ENCODE measurements around the gene LIN54. TPM values are rescaled to one million over a fixed set of nuclear protein-coding genes. Genes with fewer than 3 reads are reported as not detected.

Gene LIN54
- total and polyA plus RNA-seq, 9 of the 15 experiments (the other 6 are each of a cell fraction or from before 2014, with no cell fraction given): 2.2 to 22.5 (median 15.8) TPM

GRCh38 chr4:83010522-83011318 is at the start of gene LIN54 (continued):
- TF ChIP-seq ZKSCAN1 (IDR thresholded peaks at IDR 0.05; ENCODE audit: low read depth, low read length) (no peak), ZNF518B (CRISPR knock-in tag; IDR thresholded peaks at IDR 0.05) (no peak), TARDBP (IDR thresholded peaks at IDR 0.05) (no peak), NR2F6 (CRISPR knock-in tag; IDR thresholded peaks at IDR 0.05) (no peak), PTTG1 (tag; IDR thresholded peaks at IDR 0.05; ENCODE audit: low read depth) (no peak), MLX (CRISPR knock-in tag; conservative IDR thresholded peaks at IDR 0.05) (no peak), RAD51 (IDR thresholded peaks at IDR 0.05; ENCODE audit: borderline replicate concordance, low read depth) (no peak), THRA (IDR thresholded peaks at IDR 0.05) (no peak), MLLT1 (IDR thresholded peaks at IDR 0.05) (no peak), KDM5B (IDR thresholded peaks at IDR 0.05; ENCODE audit: insufficient replicate concordance, low read depth, low read length) (peak; percentile 44), MAFG (tag; conservative IDR thresholded peaks at IDR 0.05) (0 out of 2 replicates have a peak, but pooled peaks have one; percentile 8), HOMEZ (CRISPR knock-in tag; IDR thresholded peaks at IDR 0.05) (no peak), NKRF (IDR thresholded peaks at IDR 0.05; ENCODE audit: borderline replicate concordance) (peak; percentile 57), NR2C1 (IDR thresholded peaks at IDR 0.05) (peak; percentile 69), NR2C1 (tag; IDR thresholded peaks at IDR 0.05) (peak; percentile 65; the same call in 1 of the 2 replicates), GATAD2B (IDR thresholded peaks at IDR 0.05; ENCODE audit: borderline replicate concordance) (no peak), MCM3 (IDR thresholded peaks at IDR 0.05) (no peak)
